GM19193 (cell line): ENCODE data around the gene CHD5.

Source experiments
- POLR2A ChIP-seq: IDR thresholded peaks from 4 replicates; pipeline ENCODE4 v1.6.1; 2011; ENCODE audit not compliant: insufficient read depth, insufficient read length; ENCODE audit errors: extremely low read depth

The CHD5 gene

GRCh38 chr1:6157132-6157527 lies 23.0 kb downstream of the CHD5 start:
- TF ChIP-seq POLR2A = no peak

GRCh38 chr1:6154525-6155319 lies 25.4 kb downstream of the CHD5 start:
- TF ChIP-seq POLR2A = no peak

- no peak for TF ChIP-seq POLR2A
Measured at GRCh38 chr1:6152882-6153281, 27.2 kb downstream of the CHD5 start.

GRCh38 chr1:6152181-6152580 lies 27.9 kb downstream of the CHD5 start:
- TF ChIP-seq POLR2A = no peak

GRCh38 chr1:6151291-6151822 lies 28.8 kb downstream of the CHD5 start:
- TF ChIP-seq POLR2A = no peak

GRCh38 chr1:6150006-6150938 lies 29.8 kb downstream of the CHD5 start:
- TF ChIP-seq POLR2A = no peak

- no peak for TF ChIP-seq POLR2A
Measured at GRCh38 chr1:6149597-6149996, 30.5 kb downstream of the CHD5 start.

GRCh38 chr1:6148497-6149241 lies 31.5 kb downstream of the CHD5 start:
- TF ChIP-seq POLR2A = no peak

- TF ChIP-seq POLR2A = no peak
Measured at GRCh38 chr1:6145864-6146410, 34.2 kb downstream of the CHD5 start.

GRCh38 chr1:6145396-6145750 lies 34.7 kb downstream of the CHD5 start:
- no peak for TF ChIP-seq POLR2A

GRCh38 chr1:6144647-6145395 lies 35.3 kb downstream of the CHD5 start:
- no peak for TF ChIP-seq POLR2A

GRCh38 chr1:6144175-6144574 lies 35.9 kb downstream of the CHD5 start:
- TF ChIP-seq POLR2A = no peak

- TF ChIP-seq POLR2A = no peak
Measured at GRCh38 chr1:6143395-6143794, 36.7 kb downstream of the CHD5 start.

- no peak for TF ChIP-seq POLR2A
Measured at GRCh38 chr1:6142734-6143133, 37.4 kb downstream of the CHD5 start.
